Right hindlimb (tissue), 1 donor: Measurements from ENCODE around the gene ETV4.
A peak's percentile ranks its signal among the peaks of the same experiment; 100 is the strongest.
"Not testable (repeated sequence)": the region's sequence is repeated elsewhere in the genome, so short reads cannot be mapped to it uniquely, and the experiment has no call there.

Experiments used
- DNase-seq: peaks from one replicate; pipeline ENCODE4 v3.0.0-alpha.2; 2018

The ETV4 gene

GRCh38 chr17:43543300-43543699 lies 2.8 kb downstream of the ETV4 start:
- no peak for DNase-seq

- no peak for DNase-seq
Measured at GRCh38 chr17:43542859-43543258, 3.3 kb downstream of the ETV4 start.

GRCh38 chr17:43540821-43541674 lies 5.1 kb downstream of the ETV4 start:
- DNase-seq = no peak

- no peak for DNase-seq
Measured at GRCh38 chr17:43536236-43536992, 9.7 kb downstream of the ETV4 start.

- DNase-seq = no peak
Measured at GRCh38 chr17:43534909-43535308, 11.2 kb downstream of the ETV4 start.

GRCh38 chr17:43533699-43534098 lies 12.4 kb downstream of the ETV4 start:
- DNase-seq = no peak

- DNase-seq = no peak
Measured at GRCh38 chr17:43532581-43532980, 13.6 kb downstream of the ETV4 start.

- no peak for DNase-seq
Measured at GRCh38 chr17:43531955-43532354, 14.2 kb downstream of the ETV4 start.

- DNase-seq = no peak
Measured at GRCh38 chr17:43531082-43531378, 15.1 kb downstream of the ETV4 start.

- DNase-seq = peak; percentile 95
Measured at GRCh38 chr17:43530288-43531081, 15.7 kb downstream of the ETV4 start.

- no peak for DNase-seq
Measured at GRCh38 chr17:43529947-43530287, 16.2 kb downstream of the ETV4 start.

- no peak for DNase-seq
Measured at GRCh38 chr17:43528988-43529814, 16.9 kb downstream of the ETV4 start.

- DNase-seq = no peak
Measured at GRCh38 chr17:43528319-43528987, 17.7 kb downstream of the ETV4 start.

- no peak for DNase-seq
Measured at GRCh38 chr17:43526886-43527648, 19.1 kb downstream of the ETV4 start.

- DNase-seq = no peak
Measured at GRCh38 chr17:43524945-43525575, 21.1 kb downstream of the ETV4 start.

- DNase-seq = no peak
Measured at GRCh38 chr17:43521389-43521788, 24.8 kb downstream of the ETV4 start.

GRCh38 chr17:43517615-43518386 lies 28.3 kb downstream of the ETV4 start:
- no peak for DNase-seq

GRCh38 chr17:43517161-43517560 lies 29.0 kb downstream of the ETV4 start:
- no peak for DNase-seq

- no peak for DNase-seq
Measured at GRCh38 chr17:43515656-43516055, 30.5 kb downstream of the ETV4 start.

- not testable (repeated sequence) for DNase-seq
Measured at GRCh38 chr17:43511199-43511598, 34.9 kb downstream of the ETV4 start.
